Measurements from ENCODE around the gene NPC1L1. TPM values are rescaled to one million over a fixed set of nuclear protein-coding genes. Genes with fewer than 3 reads are reported as not detected.

Gene NPC1L1
- total and polyA plus RNA-seq, 2 of the 13 experiments (the other 11 are each of a cell fraction or from before 2014, with no cell fraction given), result 4.8 to 14.5 TPM

DNA sequence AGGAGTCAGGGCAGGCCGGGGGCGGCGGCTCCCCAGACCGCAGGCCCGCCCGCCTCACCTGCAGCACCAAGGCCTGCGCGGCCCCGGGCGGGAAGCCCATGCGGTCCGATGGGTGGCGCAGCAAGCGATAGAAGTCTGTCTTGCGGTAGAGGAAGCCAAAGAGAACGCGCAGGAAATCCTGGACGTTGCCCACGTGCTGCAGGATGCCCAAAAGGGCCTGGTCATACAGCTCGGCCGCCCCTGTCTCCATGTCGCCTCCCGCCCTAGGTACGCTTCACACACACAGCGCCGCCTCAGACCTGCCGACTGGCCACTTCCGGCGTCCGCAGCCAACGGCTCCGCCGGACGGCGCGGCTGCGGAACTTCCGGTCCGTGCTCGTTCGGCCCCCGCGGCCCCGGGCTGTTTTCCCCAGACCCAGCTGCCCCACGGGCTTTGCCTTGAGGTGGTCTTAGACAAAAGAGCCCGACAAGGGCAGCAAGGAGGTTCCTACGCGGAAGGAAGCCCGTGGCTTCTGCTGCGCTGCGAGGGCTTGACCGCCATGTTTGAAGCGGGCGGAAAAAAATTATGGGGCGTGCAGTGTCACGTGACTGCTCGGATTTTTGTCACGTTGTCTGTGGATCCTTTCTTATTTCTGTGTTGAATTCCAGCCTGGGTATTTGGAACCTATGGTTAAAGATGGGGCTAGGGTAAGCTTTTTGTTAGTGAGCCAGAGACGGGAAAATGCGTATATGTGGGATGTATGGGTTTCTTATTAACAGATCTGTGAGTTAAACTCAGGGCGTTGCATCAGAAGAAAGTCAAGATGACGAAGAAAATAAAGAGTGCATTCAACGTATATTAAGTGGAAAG, 50.6 kb downstream of the NPC1L1 start, which contains the start of gene NUDCD3 (continued):
- peak; percentile 46; the same call in 1 of the 2 replicates for TF ChIP-seq ZBTB43 (CRISPR knock-in tag; conservative IDR thresholded peaks at IDR 0.05)
- peak; percentile 91 for TF ChIP-seq ZFP91 (CRISPR knock-in tag; IDR thresholded peaks at IDR 0.05; ENCODE audit: borderline replicate concordance)
- no peak for TF ChIP-seq ZBTB21 (CRISPR knock-in tag; IDR thresholded peaks at IDR 0.05)
- no peak for TF ChIP-seq SKIL (CRISPR knock-in tag; IDR thresholded peaks at IDR 0.05; ENCODE audit: borderline replicate concordance)
- peak; percentile 74; the same call in 1 of the 2 replicates for TF ChIP-seq ZSCAN25 (CRISPR knock-in tag; IDR thresholded peaks at IDR 0.05)
- no peak for TF ChIP-seq ATM (IDR thresholded peaks at IDR 0.05; ENCODE audit: borderline replicate concordance)
- TF ChIP-seq ZNF138 (CRISPR knock-in tag; IDR thresholded peaks at IDR 0.05; ENCODE audit: low read depth), result no peak; the same call in 1 of the 2 replicates
- peak; percentile 65; the same call in 1 of the 2 replicates for TF ChIP-seq ZNF792 (CRISPR knock-in tag; IDR thresholded peaks at IDR 0.05)
- TF ChIP-seq, protein P1, sequence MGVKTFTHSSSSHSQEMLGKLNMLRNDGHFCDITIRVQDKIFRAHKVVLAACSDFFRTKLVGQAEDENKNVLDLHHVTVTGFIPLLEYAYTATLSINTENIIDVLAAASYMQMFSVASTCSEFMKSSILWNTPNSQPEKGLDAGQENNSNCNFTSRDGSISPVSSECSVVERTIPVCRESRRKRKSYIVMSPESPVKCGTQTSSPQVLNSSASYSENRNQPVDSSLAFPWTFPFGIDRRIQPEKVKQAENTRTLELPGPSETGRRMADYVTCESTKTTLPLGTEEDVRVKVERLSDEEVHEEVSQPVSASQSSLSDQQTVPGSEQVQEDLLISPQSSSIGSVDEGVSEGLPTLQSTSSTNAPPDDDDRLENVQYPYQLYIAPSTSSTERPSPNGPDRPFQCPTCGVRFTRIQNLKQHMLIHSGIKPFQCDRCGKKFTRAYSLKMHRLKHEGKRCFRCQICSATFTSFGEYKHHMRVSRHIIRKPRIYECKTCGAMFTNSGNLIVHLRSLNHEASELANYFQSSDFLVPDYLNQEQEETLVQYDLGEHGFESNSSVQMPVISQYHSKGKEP (CRISPR knock-in tag; IDR thresholded peaks at IDR 0.05), result no peak
- no peak for TF ChIP-seq HNRNPH1 (optimal IDR thresholded peaks at IDR 0.05; ENCODE audit: low read depth, low read length)
- TF ChIP-seq RXRB (CRISPR knock-in tag; IDR thresholded peaks at IDR 0.05; ENCODE audit: borderline replicate concordance), result no peak; the same call in 1 of the 2 replicates
- TF ChIP-seq GLMP (CRISPR knock-in tag; IDR thresholded peaks at IDR 0.05; ENCODE audit: borderline replicate concordance), result no peak
- TF ChIP-seq EHMT2 (IDR thresholded peaks at IDR 0.05; ENCODE audit: borderline replicate concordance, low read depth, low read length), result peak; percentile 95
- TF ChIP-seq NFYC (CRISPR knock-in tag; IDR thresholded peaks at IDR 0.05), result peak; percentile 47; the same call in 1 of the 2 replicates
- TF ChIP-seq ATRX (CRISPR knock-in tag; IDR thresholded peaks at IDR 0.05; ENCODE audit: borderline replicate concordance), result no peak
- TF ChIP-seq TAF1 (CRISPR knock-in tag; IDR thresholded peaks at IDR 0.05), result peak; percentile 84
- no peak for TF ChIP-seq KAT2B (IDR thresholded peaks at IDR 0.05; ENCODE audit: borderline replicate concordance, low read depth, low read length)
- no peak; the same call in 1 of the 2 replicates for TF ChIP-seq ZNF614 (CRISPR knock-in tag; IDR thresholded peaks at IDR 0.05; ENCODE audit: borderline replicate concordance)
- TF ChIP-seq SP2 (CRISPR knock-in tag; IDR thresholded peaks at IDR 0.05), result peak; percentile 66
- no peak; the same call in 1 of the 2 replicates for TF ChIP-seq ZNF7 (CRISPR knock-in tag; IDR thresholded peaks at IDR 0.05)
- no peak for TF ChIP-seq ZNF569 (CRISPR knock-in tag; IDR thresholded peaks at IDR 0.05; ENCODE audit: borderline replicate concordance)

Data from HepG2 (cell line).